ENCODE measurements around the gene TMEM253.

TMEM253 gene

GRCh38 chr14:21071225-21072030 lies 29.4 kb upstream of the TMEM253 start:
- DNase-seq: peak; percentile 6

- DNase-seq: no peak
These were observed 28.8 kb upstream of the TMEM253 start for GRCh38 chr14:21072031-21072473.

- no peak for DNase-seq
These were observed 28.0 kb upstream of the TMEM253 start for GRCh38 chr14:21072781-21073339.

GRCh38 chr14:21073921-21074320 lies 26.9 kb upstream of the TMEM253 start:
- no peak for DNase-seq

- DNase-seq: no peak
These were observed 26.2 kb upstream of the TMEM253 start for GRCh38 chr14:21074398-21075272.

GRCh38 chr14:21075719-21076437 lies 25.0 kb upstream of the TMEM253 start:
- no peak for DNase-seq

GRCh38 chr14:21077672-21078071 lies 23.2 kb upstream of the TMEM253 start:
- DNase-seq: no peak

- DNase-seq: no peak
These were observed 22.6 kb upstream of the TMEM253 start for GRCh38 chr14:21078287-21078686.

GRCh38 chr14:21078726-21079125 lies 22.1 kb upstream of the TMEM253 start:
- DNase-seq: no peak

GRCh38 chr14:21081521-21082142 lies 19.2 kb upstream of the TMEM253 start:
- DNase-seq: no peak

GRCh38 chr14:21083565-21084325 lies 17.1 kb upstream of the TMEM253 start:
- no peak for DNase-seq

GRCh38 chr14:21084396-21084795 lies 16.5 kb upstream of the TMEM253 start:
- no peak for DNase-seq

- DNase-seq: no peak
These were observed 15.6 kb upstream of the TMEM253 start for GRCh38 chr14:21084998-21085853.

- DNase-seq: no peak
These were observed 14.0 kb upstream of the TMEM253 start for GRCh38 chr14:21086908-21087293.

- peak; percentile 56 for DNase-seq
These were observed 13.4 kb upstream of the TMEM253 start for GRCh38 chr14:21087294-21088091.

- DNase-seq: no peak
These were observed 12.2 kb upstream of the TMEM253 start for GRCh38 chr14:21088687-21089086.

- no peak for DNase-seq
These were observed 11.6 kb upstream of the TMEM253 start for GRCh38 chr14:21089271-21089670.

GRCh38 chr14:21089877-21090193 lies 11.0 kb upstream of the TMEM253 start:
- no peak for DNase-seq

GRCh38 chr14:21090194-21090939 lies 10.5 kb upstream of the TMEM253 start:
- DNase-seq: no peak

Data from effector CD8-positive, alpha-beta T cell (primary cell).